ENCODE data around the gene RPS6KA1. TPM values are rescaled to one million over a fixed set of nuclear protein-coding genes. Genes with fewer than 3 reads are reported as not detected.

RPS6KA1 gene
- total and polyA plus RNA-seq, 2 of the 4 experiments (the other 2 are of a cell fraction) = 3.6 to 6.3 TPM

- BruUV-seq (replicated peaks) = no TSS peak
- Histone ChIP-seq H4K8ac (ENCODE audit: low read depth in 2 of 2, low read length in 2 of 2) (no peak overlapping the region), H3K36me3 (ENCODE audit: control insufficient read depth, insufficient read depth, low read length) (no peaks in the 10 kb centered on the region), H3K9me3 (ENCODE audit: control insufficient read depth, insufficient read depth, low read length) (no peaks in the 10 kb centered on the region), H3K79me1 (ENCODE audit: low read depth in 1 of 2, low read length in 2 of 2) (no peaks in the 10 kb centered on the region), H3K4me2 (ENCODE audit: low read depth, low read length) (no peak overlapping the region), H3K14ac (replicated peaks; ENCODE audit: low read depth, low read length) (no peak overlapping the region), H2BK15ac (ENCODE audit: low read depth, low read length) (no peak overlapping the region), H3K27ac (ENCODE audit: insufficient read depth, low read length) (no peak overlapping the region), H3K56ac (ENCODE audit: extremely low read depth, insufficient read depth, low read length) (no peak overlapping the region), H2AK9ac (replicated peaks; ENCODE audit: low read depth, low read length, poor library complexity) (no peak overlapping the region), H3K18ac (ENCODE audit: low read depth, low read length) (no peak overlapping the region), H4K20me1 (ENCODE audit: insufficient read depth, low read length) (no peaks in the 10 kb centered on the region), H2AFZ (replicated peaks; ENCODE audit: low read length, poor library complexity) (no peak overlapping the region), H3K9ac (ENCODE audit: low read depth, low read length) (no peak overlapping the region), H4K5ac (ENCODE audit: low read depth, low read length) (no peak overlapping the region), H2AK5ac (ENCODE audit: low read depth, low read length) (no peak overlapping the region), H3K4me1 (ENCODE audit: control insufficient read depth, insufficient read depth, low read length) (no peaks in the 10 kb centered on the region), H2BK5ac (ENCODE audit: low read depth, low read length, poor library complexity, severe bottlenecking) (no peak overlapping the region), H3K4ac (ENCODE audit: low read depth, low read length) (no peak overlapping the region), H3K27me3 (ENCODE audit: control insufficient read depth, insufficient read depth, low read length) (no peaks in the 10 kb centered on the region), H4K91ac (ENCODE audit: insufficient read depth, low read depth, low read length) (no peak overlapping the region), H2BK20ac (ENCODE audit: low read depth, low read length) (no peak overlapping the region), H3K9me1 (ENCODE audit: insufficient read depth, low read length) (no peaks in the 10 kb centered on the region), H3K23ac (ENCODE audit: low read depth, low read length) (no peak overlapping the region), H3K4me3 (ENCODE audit: insufficient read depth, low read depth, low read length) (no peak overlapping the region), H2BK120ac (ENCODE audit: low read depth, low read length) (no peak overlapping the region)
- intact Hi-C loops (cut with micrococcal nuclease) = no loop called here
- in situ Hi-C loops (cut with MboI; ENCODE audit: low sequenced_read_pairs) = no loop called here
- ChIA-PET CTCF (interaction anchor here (0.6 kb wide), 1 partner anchor 28 kb away, joined by 6 read pairs; no protein-coding TSS in a partner anchor), POLR2A (ENCODE audit: unreplicated experiment) (no interaction called here)
- DNase-seq (no peak), ATAC-seq (ENCODE audit: low read depth) (no peak)
- dilution Hi-C loops (cut with HindIII; ENCODE audit: low sequenced_read_pairs, unreplicated experiment) = no loop called here
- TF ChIP-seq MAZ (IDR thresholded peaks at IDR 0.05; ENCODE audit: borderline replicate concordance, low read depth, low read length) = no peak
- no peak for TF ChIP-seq RAD21 (IDR thresholded peaks at IDR 0.05; ENCODE audit: low read length)
- TF ChIP-seq RFX5 (IDR thresholded peaks at IDR 0.05; ENCODE audit: low read depth, low read length) = no peak
- TF ChIP-seq MXI1 (IDR thresholded peaks at IDR 0.05; ENCODE audit: borderline replicate concordance, low read depth, low read length) = no peak
- TF ChIP-seq RCOR1 (IDR thresholded peaks at IDR 0.05; ENCODE audit: insufficient replicate concordance, low read length) = no peak
- no peak for TF ChIP-seq CTCF (conservative IDR thresholded peaks at IDR 0.05; ENCODE audit: low read depth, low read length)
- TF ChIP-seq BHLHE40 (IDR thresholded peaks at IDR 0.05; ENCODE audit: low read depth, low read length) = no peak
- no peak for TF ChIP-seq FOS (IDR thresholded peaks at IDR 0.05; ENCODE audit: low read depth, low read length)
- no peak for TF ChIP-seq ELK1 (IDR thresholded peaks at IDR 0.05; ENCODE audit: borderline replicate concordance, low read depth, low read length)
- no CpG with 5 or more reads among the region's 13 CpGs for WGBS, 2 experiments (ENCODE audit: extremely low coverage in 2 of 2, insufficient read length in 1 of 2)
These were observed 29.1 kb downstream of the RPS6KA1 start for GRCh38 chr1:26558685-26559048.
